ENCODE measurements around the gene FAM118B.

The FAM118B gene

GRCh38 chr11:126277322-126277721 is 65.7 kb downstream of the FAM118B start:
- no peak for TF ChIP-seq CTCF (IDR thresholded peaks at IDR 0.05; ENCODE audit: low read depth, low read length)
- H3K4me3 ChIP-seq (ENCODE audit: low read depth, low read length), result no peak overlapping the region

- H3K4me3 ChIP-seq (ENCODE audit: low read depth, low read length), result no peak overlapping the region
- TF ChIP-seq CTCF (IDR thresholded peaks at IDR 0.05; ENCODE audit: low read depth, low read length), result no peak
Measured at GRCh38 chr11:126277780-126278179, 66.2 kb downstream of the FAM118B start.

- TF ChIP-seq CTCF (IDR thresholded peaks at IDR 0.05; ENCODE audit: low read depth, low read length), result no peak
- no peak overlapping the region for H3K4me3 ChIP-seq (ENCODE audit: low read depth, low read length)
Measured at GRCh38 chr11:126279191-126279590, 67.6 kb downstream of the FAM118B start.

- no peak overlapping the region for H3K4me3 ChIP-seq (ENCODE audit: low read depth, low read length)
- TF ChIP-seq CTCF (IDR thresholded peaks at IDR 0.05; ENCODE audit: low read depth, low read length), result no peak
Measured at GRCh38 chr11:126280595-126280994, 69.0 kb downstream of the FAM118B start.

- TF ChIP-seq CTCF (IDR thresholded peaks at IDR 0.05; ENCODE audit: low read depth, low read length), result no peak
- no peak overlapping the region for H3K4me3 ChIP-seq (ENCODE audit: low read depth, low read length)
Measured at GRCh38 chr11:126281245-126281644, 69.7 kb downstream of the FAM118B start.

GRCh38 chr11:126281666-126282175 is 70.1 kb downstream of the FAM118B start:
- no peak for TF ChIP-seq CTCF (IDR thresholded peaks at IDR 0.05; ENCODE audit: low read depth, low read length)
- no peak overlapping the region for H3K4me3 ChIP-seq (ENCODE audit: low read depth, low read length)

GRCh38 chr11:126282361-126282735 is 70.8 kb downstream of the FAM118B start:
- H3K4me3 ChIP-seq (ENCODE audit: low read depth, low read length), result peak overlapping the region; percentile 74
- TF ChIP-seq CTCF (IDR thresholded peaks at IDR 0.05; ENCODE audit: low read depth, low read length), result no peak
